Duodenal mucosa (tissue), 2 donors: Measurements from ENCODE around the gene LRPAP1.

Experiments
- H3K27ac ChIP-seq: one replicate; pipeline ENCODE4 v1.7.0; 2013; ENCODE audit warnings: low read depth, low read length
- H3K27me3 ChIP-seq, 2 donors: one replicate each; pipeline ENCODE4 v1.7.0; 2013; ENCODE audit warnings: low read length in 2 of 2, control low read depth in 1 of 2; ENCODE audit not compliant: insufficient read depth in 2 of 2, control insufficient read depth in 1 of 2
- H3K36me3 ChIP-seq, 2 donors: one replicate each; pipeline ENCODE4 v1.7.0; 2013; ENCODE audit warnings: low read length in 2 of 2, control low read depth in 1 of 2; ENCODE audit not compliant: insufficient read depth in 2 of 2, control insufficient read depth in 1 of 2
- H3K4me1 ChIP-seq, 2 donors: one replicate each; pipeline ENCODE4 v1.7.0; 2013; ENCODE audit warnings: low read length in 2 of 2, control low read depth in 1 of 2; ENCODE audit not compliant: insufficient read depth in 2 of 2, control insufficient read depth in 1 of 2
- H3K4me3 ChIP-seq, 2 donors: one replicate each; pipeline ENCODE4 v1.7.0; 2013; ENCODE audit warnings: low read length in 2 of 2, low read depth in 1 of 2
- H3K9ac ChIP-seq, 2 donors: one replicate each; pipeline ENCODE4 v1.7.0; 2013; ENCODE audit warnings: low read length in 2 of 2, low read depth in 1 of 2
- H3K9me3 ChIP-seq, 2 donors: one replicate each; pipeline ENCODE4 v1.7.0; 2013; ENCODE audit warnings: low read length in 2 of 2, control low read depth in 1 of 2; ENCODE audit not compliant: control insufficient read depth in 1 of 2

The LRPAP1 gene

DNA sequence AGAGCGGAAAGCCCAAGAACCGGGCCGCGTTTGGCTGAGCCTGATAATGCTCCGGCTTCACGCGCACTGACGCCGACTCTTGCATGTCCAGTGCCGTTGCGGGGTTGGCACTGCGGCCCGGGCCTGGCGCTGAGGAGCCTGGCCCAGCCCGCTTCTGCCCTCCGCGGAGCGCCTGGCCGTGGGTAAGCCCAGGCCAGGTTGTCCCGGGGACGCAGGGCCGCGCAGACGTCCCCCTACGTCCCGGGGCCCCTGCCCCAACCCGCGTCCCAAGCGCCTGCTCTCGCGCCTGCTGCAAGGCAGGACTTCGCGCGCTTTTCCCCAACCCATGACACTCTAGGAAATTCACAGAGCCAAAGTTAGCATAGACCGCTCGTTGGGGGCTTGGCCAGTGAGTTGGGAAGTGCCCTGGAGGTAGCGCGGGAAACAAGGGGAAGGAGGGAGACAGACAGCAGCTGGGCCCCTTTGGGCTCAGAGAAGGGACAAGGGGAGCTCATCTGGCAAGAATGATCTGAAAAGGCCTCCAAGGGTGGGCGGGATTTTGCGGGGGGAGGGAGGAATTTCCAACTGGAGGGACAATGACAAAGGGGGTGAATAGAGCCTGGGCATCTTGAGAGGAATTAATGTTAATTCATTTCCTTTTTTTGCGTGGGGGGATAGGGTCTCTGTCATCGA is 665 bp upstream of the LRPAP1 start:
- Histone ChIP-seq H3K9ac (no peak overlapping the region), H3K27ac (no peak overlapping the region), H3K27me3 (peaks cover 0 to 3% of the 10 kb centered on the region in 2 donors), H3K4me3 (peak overlapping the region; percentile 75 to 76), H3K36me3 (peaks cover 0 to 8% of the 10 kb centered on the region in 2 donors), H3K9me3 (no peaks in the 10 kb centered on the region), H3K4me1 (peaks cover 15 to 22% of the 10 kb centered on the region in 2 donors)

DNA sequence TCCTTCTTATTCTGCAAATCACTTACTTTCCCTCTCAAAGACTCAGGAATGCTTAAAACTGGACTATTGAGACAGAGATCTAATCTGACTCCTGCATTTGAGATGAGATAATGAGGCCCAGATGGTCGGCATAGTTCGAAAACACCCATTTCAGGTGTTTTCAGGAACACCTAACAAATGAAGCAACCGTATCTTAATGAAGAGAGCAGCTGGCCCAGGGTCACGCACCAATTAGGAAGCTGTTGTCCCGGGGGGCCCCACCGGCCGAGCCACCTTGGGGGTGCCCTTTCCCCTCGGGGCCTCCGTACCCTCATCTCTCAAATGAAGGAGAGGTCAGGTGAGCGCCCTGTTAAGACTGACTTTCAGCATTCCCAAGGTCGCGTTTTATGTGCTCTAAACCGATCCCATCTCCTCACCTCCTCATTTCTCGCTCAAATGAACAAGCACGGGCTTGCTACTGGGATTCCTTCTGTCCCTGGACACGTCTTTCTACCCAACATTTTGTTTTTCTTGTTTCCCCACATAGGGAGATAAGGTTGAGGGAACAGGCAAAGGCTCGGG is 824 bp downstream of the LRPAP1 start:
- H3K9me3 ChIP-seq = no peaks in the 10 kb centered on the region
- H3K4me3 ChIP-seq = peak overlapping the region; percentile 76 to 87
- peaks cover 15 to 22% of the 10 kb centered on the region in 2 donors for H3K4me1 ChIP-seq
- H3K27me3 ChIP-seq = peaks cover 0 to 3% of the 10 kb centered on the region in 2 donors
- no peak overlapping the region for H3K27ac ChIP-seq
- peak overlapping the region; percentile 73 to 76 for H3K9ac ChIP-seq
- peaks cover 0 to 17% of the 10 kb centered on the region in 2 donors for H3K36me3 ChIP-seq

- Histone ChIP-seq H3K36me3 (peaks cover 0 to 21% of the 10 kb centered on the region in 2 donors), H3K9me3 (no peaks in the 10 kb centered on the region), H3K27me3 (peaks cover 0 to 3% of the 10 kb centered on the region in 2 donors), H3K4me3 (peak overlapping the region; percentile 76 to 87), H3K4me1 (peaks cover 15 to 22% of the 10 kb centered on the region in 2 donors), H3K27ac (no peak overlapping the region), H3K9ac (peak overlapping the region; percentile 73 to 76)
These were observed 1.5 kb downstream of the LRPAP1 start for GRCh38 chr4:3530663-3531254.

DNA sequence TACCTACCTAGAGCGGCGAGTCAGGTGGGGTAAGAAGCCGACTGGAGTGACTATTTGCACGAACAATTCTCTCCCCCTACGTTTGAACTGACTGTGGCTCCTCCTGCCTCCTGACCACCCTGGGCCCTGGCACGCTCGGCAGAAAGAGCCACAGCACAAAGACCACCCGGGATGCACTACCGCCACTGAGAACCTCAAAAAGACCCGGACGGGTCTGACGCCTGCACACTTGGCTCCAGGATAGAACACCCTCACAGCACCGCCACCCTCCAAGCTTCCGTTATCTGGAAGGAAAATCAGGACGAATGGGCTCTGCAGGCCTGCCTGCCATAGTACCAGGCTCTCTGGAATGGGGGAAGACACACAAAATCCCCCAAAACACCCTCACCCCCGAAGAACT is 2.2 kb downstream of the LRPAP1 start:
- H3K9ac ChIP-seq = no peak overlapping the region
- H3K9me3 ChIP-seq = no peaks in the 10 kb centered on the region
- no peak overlapping the region for H3K4me3 ChIP-seq
- peaks cover 15 to 22% of the 10 kb centered on the region in 2 donors for H3K4me1 ChIP-seq
- peaks cover 0 to 26% of the 10 kb centered on the region in 2 donors for H3K36me3 ChIP-seq
- no peak overlapping the region for H3K27ac ChIP-seq
- peaks cover 0 to 3% of the 10 kb centered on the region in 2 donors for H3K27me3 ChIP-seq

DNA sequence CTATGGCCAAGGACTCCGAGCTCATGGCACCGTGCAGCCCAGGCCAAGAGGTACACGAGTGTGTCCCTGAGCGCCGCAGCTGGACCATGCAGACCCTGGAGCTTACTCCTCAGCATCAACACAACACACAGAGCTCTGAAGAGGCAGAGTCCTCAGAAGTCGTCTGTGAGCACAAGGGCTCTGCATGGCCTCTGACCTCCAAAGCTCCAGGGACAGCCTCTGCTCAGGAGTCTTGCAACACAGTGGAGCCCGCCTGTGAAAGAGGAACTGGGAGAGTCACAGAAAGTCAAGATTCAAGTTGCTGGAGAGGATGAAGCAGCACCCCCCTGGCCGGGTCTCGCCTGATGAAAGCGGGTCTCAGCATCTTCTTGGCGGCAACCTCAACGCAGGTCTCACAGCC is 2.9 kb downstream of the LRPAP1 start:
- Histone ChIP-seq H3K27ac (no peak overlapping the region), H3K4me1 (peaks cover 15 to 22% of the 10 kb centered on the region in 2 donors), H3K4me3 (no peak overlapping the region), H3K9ac (no peak overlapping the region), H3K27me3 (peaks cover 0 to 3% of the 10 kb centered on the region in 2 donors), H3K9me3 (no peaks in the 10 kb centered on the region), H3K36me3 (peaks cover 0 to 33% of the 10 kb centered on the region in 2 donors)

DNA sequence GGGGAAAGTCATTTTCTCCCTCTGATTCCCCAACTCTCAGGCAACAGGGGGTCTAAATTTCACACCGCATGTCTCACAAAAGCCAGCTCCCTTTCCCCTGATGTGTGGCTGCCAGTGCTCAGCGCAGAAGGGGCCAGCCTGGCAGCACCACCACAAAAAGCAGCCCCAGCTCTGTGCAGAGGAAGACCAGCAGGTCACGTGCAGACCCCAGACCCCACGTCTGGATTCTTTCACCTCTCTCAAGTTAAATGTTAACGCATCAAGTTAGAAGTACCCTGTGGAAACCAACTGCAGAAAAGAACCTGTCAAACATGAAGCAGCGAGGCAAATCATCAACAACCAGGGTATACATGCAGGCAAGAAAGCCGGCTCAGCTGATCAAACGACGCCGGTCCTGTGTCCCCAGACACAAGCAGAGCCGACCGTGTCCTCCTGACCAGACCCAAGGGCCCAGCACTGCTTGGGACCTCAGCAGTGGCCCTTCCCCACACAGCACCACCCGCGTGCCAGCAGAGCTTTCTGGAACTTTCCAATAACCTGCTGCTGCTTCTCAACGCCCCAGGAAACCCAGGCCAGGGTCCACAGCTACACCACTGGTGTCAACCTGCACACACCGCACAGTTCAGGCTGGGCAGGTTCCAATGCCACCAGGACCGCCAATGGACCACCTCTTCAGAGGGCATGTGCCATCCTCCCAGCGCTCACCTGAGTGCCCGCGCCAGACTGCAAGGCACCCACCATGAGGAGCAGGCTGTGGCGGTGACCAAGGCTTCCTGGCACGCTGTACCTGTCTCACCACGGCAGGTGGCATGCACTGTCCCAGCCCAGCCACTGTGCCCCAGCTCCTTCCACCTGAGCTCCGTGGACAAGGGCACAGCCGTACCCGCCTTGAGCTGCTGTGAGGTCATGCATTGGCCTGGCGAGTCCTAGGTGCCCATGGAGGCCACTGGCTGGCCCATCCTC is 4.0 kb downstream of the LRPAP1 start:
- Histone ChIP-seq H3K4me1 (peaks cover 15 to 22% of the 10 kb centered on the region in 2 donors), H3K36me3 (peaks cover 8 to 43% of the 10 kb centered on the region in 2 donors), H3K27ac (no peak overlapping the region), H3K4me3 (no peak overlapping the region), H3K9ac (no peak overlapping the region), H3K9me3 (no peaks in the 10 kb centered on the region), H3K27me3 (no peaks in the 10 kb centered on the region)

DNA sequence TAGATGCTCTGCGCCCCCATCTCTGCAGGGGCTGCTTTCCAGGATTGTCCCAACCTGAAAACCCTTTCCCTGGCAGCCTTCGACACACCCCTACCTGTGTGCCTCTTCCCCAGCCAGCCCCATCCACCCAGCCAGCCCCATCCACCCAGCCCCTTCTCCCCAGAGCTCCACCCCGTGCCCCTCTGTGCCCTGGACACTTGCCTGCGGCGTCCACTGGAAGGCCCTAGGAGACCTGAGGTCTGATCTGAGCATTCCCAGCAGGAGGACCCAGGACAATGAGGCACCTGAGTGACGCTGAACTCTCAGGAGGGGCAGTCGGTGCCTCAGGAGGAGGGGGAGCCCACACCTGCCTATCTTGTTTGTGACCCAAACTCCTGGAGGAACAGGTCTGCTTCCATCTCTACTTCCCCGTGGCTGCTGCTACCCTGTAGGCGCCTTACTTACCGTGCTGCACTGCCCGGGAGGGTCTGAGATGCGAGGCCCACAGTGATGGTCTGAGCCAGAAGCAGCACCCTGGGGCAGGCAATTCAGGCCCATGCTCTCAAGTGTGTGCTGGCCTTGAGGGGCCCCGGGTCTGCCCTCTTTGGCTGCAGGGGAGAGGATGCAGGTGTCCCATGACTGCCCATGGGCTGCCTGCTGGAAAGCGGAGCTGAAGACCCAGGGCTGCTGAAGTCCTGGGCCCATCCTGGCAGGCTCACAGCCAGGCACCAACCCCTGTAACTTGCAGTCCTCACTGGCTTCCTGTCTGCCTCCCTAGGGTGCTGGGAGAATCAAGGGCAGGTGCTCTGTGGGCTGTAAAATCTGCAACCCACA is 4.9 kb downstream of the LRPAP1 start:
- H3K36me3 ChIP-seq = peaks cover 13 to 52% of the 10 kb centered on the region in 2 donors
- H3K27me3 ChIP-seq = no peaks in the 10 kb centered on the region
- peaks cover 15 to 17% of the 10 kb centered on the region in 2 donors for H3K4me1 ChIP-seq

DNA sequence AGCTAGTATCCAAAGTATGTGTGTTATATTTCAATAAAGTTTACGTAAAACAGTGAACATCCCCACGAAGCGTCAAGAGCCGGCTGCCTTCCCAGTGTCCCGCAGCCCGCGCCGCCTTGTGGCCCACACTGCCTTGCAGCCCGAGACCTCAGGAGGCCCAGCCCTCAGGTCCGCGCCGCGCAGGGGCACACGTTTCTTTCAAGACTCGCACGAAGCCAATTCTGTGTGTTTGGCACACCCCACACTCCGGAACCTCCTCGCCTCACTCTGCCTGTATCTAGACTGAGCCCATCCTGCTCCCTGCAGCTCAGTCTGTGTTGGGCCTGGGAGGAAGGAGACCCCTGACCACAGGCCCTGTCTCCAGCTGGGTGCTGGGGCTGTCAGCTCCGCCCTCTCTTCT is 5.8 kb downstream of the LRPAP1 start:
- Histone ChIP-seq H3K4me3 (no peak overlapping the region), H3K36me3 (peaks cover 13 to 59% of the 10 kb centered on the region in 2 donors), H3K27ac (no peak overlapping the region), H3K27me3 (no peaks in the 10 kb centered on the region), H3K4me1 (peaks cover 15% of the 10 kb centered on the region in 2 donors), H3K9me3 (no peaks in the 10 kb centered on the region), H3K9ac (no peak overlapping the region)

More for the DNA sequence above, 4.9 kb downstream of the LRPAP1 start:
- no peak overlapping the region for H3K4me3 ChIP-seq
- no peak overlapping the region for H3K27ac ChIP-seq
- no peak overlapping the region for H3K9ac ChIP-seq
- H3K9me3 ChIP-seq = no peaks in the 10 kb centered on the region
